GF-D8 (cell line): Measurements from ENCODE around the gene ANKRD52.
A peak's percentile ranks its signal among the peaks of the same experiment; 100 is the strongest.
"Not testable (repeated sequence)": the region's sequence is repeated elsewhere in the genome, so short reads cannot be mapped to it uniquely, and the experiment has no call there.

ENCODE experiments used
- DNase-seq: peaks from one replicate; lab custom pipeline; 2025; lab: John Stamatoyannopoulos, UW

ANKRD52 gene

GRCh38 chr12:56208006-56208405 is 50.2 kb downstream of the ANKRD52 start:
- DNase-seq = no peak

- DNase-seq = no peak
Measured at GRCh38 chr12:56206452-56207166, 51.6 kb downstream of the ANKRD52 start.

- DNase-seq = no peak
Measured at GRCh38 chr12:56205445-56205844, 52.7 kb downstream of the ANKRD52 start.

- no peak for DNase-seq
Measured at GRCh38 chr12:56204275-56204674, 53.9 kb downstream of the ANKRD52 start.

- DNase-seq = no peak
Measured at GRCh38 chr12:56202838-56203237, 55.3 kb downstream of the ANKRD52 start.

GRCh38 chr12:56202366-56202765 is 55.8 kb downstream of the ANKRD52 start:
- no peak for DNase-seq

GRCh38 chr12:56198836-56199235 is 59.3 kb downstream of the ANKRD52 start:
- DNase-seq = no peak

- DNase-seq = no peak
Measured at GRCh38 chr12:56197921-56198635, 60.1 kb downstream of the ANKRD52 start.

GRCh38 chr12:56196818-56197550 is 61.2 kb downstream of the ANKRD52 start:
- DNase-seq = not testable (repeated sequence)

- peak; percentile 52 for DNase-seq
Measured at GRCh38 chr12:56193025-56193578, 65.1 kb downstream of the ANKRD52 start.

- no peak for DNase-seq
Measured at GRCh38 chr12:56192582-56192981, 65.6 kb downstream of the ANKRD52 start.

GRCh38 chr12:56190695-56191155 is 67.5 kb downstream of the ANKRD52 start:
- DNase-seq = no peak

GRCh38 chr12:56189918-56190694 is 68.1 kb downstream of the ANKRD52 start:
- DNase-seq = peak; percentile 62

GRCh38 chr12:56189099-56189917 is 68.9 kb downstream of the ANKRD52 start, which contains the start of gene SMARCC2:
Gene SMARCC2, minus strand, starts transcription at chr12:56189483. Its CDS starts 22 bp downstream, at chr12:56189461.
- DNase-seq = peak; percentile 73

GRCh38 chr12:56188778-56189098 is 69.4 kb downstream of the ANKRD52 start:
- DNase-seq = no peak

GRCh38 chr12:56188131-56188777 is 69.9 kb downstream of the ANKRD52 start:
- no peak for DNase-seq
